HepG2 (cell line): Measurements from ENCODE around the gene GHR.

Source experiments
- AHR ChIP-seq: IDR thresholded peaks from 2 replicates; pipeline ENCODE4 v1.6.1; 2018; ENCODE audit warnings: missing genetic modification reagents, missing compliant biosample characterization
- CREB1 ChIP-seq, 2 experiments: fragments of 450-650 bp in 1 of 2; IDR thresholded peaks; 2 replicates each; pipeline ENCODE4 v1.6.1; 2016 to 2017; ENCODE audit warnings: control low read depth in 1 of 2, mild to moderate bottlenecking in 1 of 2, missing compliant biosample characterization in 1 of 2, missing genetic modification characterization in 1 of 2
- FOXK1 ChIP-seq: sonication (generic); formaldehyde crosslinking; IDR thresholded peaks from 2 replicates; pipeline ENCODE4 v1.4.0; 2020; ENCODE audit warnings: low read depth, missing genetic modification reagents, borderline replicate concordance
- HMG20A ChIP-seq: IDR thresholded peaks from 2 replicates; pipeline ENCODE4 v1.6.1; 2016; ENCODE audit warnings: borderline replicate concordance
- POLR2AphosphoS5 ChIP-seq: IDR thresholded peaks from 2 replicates; pipeline ENCODE4 v1.6.1; 2012; ENCODE audit warnings: low read depth, low read length
- SETDB1 ChIP-seq: sonication (generic); formaldehyde crosslinking; IDR thresholded peaks from 2 replicates; pipeline ENCODE4 v1.5.1; 2020; ENCODE audit warnings: missing genetic modification reagents, mild to moderate bottlenecking, borderline replicate concordance
- ZBTB1 ChIP-seq: sonication (generic); formaldehyde crosslinking; IDR thresholded peaks from 2 replicates; pipeline ENCODE4 v1.4.0; 2020; ENCODE audit warnings: missing genetic modification reagents, borderline replicate concordance
- ZNF24 ChIP-seq: fragments of 450-650 bp; IDR thresholded peaks from 2 replicates; pipeline ENCODE4 v1.6.1; 2017; ENCODE audit warnings: antibody characterized with exemption, mild to moderate bottlenecking
- ZNF678 ChIP-seq: sonication (generic); formaldehyde crosslinking; IDR thresholded peaks from 2 replicates; pipeline ENCODE4 v1.4.0; 2020; ENCODE audit warnings: mild to moderate bottlenecking, missing genetic modification reagents
- TF ChIP-seq, protein P1 (sequence below): sonication (generic); formaldehyde crosslinking; IDR thresholded peaks from 2 replicates; pipeline ENCODE4 v1.4.0; 2020; ENCODE audit warnings: missing genetic modification reagents, borderline replicate concordance
- TF ChIP-seq, protein P2 (sequence below): sonication (generic); formaldehyde crosslinking; IDR thresholded peaks from 2 replicates; pipeline ENCODE4 v1.5.0; 2020; ENCODE audit warnings: mild to moderate bottlenecking, missing genetic modification reagents, moderate library complexity

DNA sequence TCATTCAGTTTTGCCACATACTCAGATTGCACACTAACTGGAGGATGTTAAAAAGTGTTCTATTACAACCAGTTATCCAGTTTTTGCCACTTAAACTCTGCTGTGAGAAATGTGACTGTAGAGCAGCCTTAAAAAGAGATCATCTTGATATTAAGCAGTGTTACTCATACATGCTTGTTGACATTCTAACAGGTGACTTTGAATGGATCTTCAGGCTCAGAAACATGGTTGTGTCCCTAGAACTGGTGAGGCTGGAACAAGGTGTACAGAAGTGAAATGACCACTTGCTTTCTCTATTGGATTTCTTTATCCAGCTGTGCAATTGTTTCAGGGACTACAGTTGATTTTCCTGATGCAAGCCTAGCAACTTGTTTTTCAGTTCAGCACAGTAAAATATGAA, 167.3 kb downstream of the GHR start:
- TF ChIP-seq, protein P1, sequence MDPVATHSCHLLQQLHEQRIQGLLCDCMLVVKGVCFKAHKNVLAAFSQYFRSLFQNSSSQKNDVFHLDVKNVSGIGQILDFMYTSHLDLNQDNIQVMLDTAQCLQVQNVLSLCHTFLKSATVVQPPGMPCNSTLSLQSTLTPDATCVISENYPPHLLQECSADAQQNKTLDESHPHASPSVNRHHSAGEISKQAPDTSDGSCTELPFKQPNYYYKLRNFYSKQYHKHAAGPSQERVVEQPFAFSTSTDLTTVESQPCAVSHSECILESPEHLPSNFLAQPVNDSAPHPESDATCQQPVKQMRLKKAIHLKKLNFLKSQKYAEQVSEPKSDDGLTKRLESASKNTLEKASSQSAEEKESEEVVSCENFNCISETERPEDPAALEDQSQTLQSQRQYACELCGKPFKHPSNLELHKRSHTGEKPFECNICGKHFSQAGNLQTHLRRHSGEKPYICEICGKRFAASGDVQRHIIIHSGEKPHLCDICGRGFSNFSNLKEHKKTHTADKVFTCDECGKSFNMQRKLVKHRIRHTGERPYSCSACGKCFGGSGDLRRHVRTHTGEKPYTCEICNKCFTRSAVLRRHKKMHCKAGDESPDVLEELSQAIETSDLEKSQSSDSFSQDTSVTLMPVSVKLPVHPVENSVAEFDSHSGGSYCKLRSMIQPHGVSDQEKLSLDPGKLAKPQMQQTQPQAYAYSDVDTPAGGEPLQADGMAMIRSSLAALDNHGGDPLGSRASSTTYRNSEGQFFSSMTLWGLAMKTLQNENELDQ (CRISPR knock-in tag) = no peak
- TF ChIP-seq SETDB1 (CRISPR knock-in tag) (no peak), ZNF24 (no peak), POLR2AphosphoS5 (no peak), HMG20A (CRISPR knock-in tag) (no peak), FOXK1 (no peak), AHR (CRISPR knock-in tag) (no peak), CREB1 (IDR thresholded peaks at IDR 0.05) (no peak), CREB1 (CRISPR knock-in tag; IDR thresholded peaks at IDR 0.05) (no peak), ZBTB1 (CRISPR knock-in tag) (no peak), ZNF678 (CRISPR knock-in tag) (no peak)
- TF ChIP-seq, protein P2, sequence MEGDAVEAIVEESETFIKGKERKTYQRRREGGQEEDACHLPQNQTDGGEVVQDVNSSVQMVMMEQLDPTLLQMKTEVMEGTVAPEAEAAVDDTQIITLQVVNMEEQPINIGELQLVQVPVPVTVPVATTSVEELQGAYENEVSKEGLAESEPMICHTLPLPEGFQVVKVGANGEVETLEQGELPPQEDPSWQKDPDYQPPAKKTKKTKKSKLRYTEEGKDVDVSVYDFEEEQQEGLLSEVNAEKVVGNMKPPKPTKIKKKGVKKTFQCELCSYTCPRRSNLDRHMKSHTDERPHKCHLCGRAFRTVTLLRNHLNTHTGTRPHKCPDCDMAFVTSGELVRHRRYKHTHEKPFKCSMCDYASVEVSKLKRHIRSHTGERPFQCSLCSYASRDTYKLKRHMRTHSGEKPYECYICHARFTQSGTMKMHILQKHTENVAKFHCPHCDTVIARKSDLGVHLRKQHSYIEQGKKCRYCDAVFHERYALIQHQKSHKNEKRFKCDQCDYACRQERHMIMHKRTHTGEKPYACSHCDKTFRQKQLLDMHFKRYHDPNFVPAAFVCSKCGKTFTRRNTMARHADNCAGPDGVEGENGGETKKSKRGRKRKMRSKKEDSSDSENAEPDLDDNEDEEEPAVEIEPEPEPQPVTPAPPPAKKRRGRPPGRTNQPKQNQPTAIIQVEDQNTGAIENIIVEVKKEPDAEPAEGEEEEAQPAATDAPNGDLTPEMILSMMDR (CRISPR knock-in tag) = no peak
